ENCODE results near the gene BEND7.
"Not testable (repeated sequence)": the region's sequence is repeated elsewhere in the genome, so short reads cannot be mapped to it uniquely, and the experiment has no call there.

Gene BEND7

DNA sequence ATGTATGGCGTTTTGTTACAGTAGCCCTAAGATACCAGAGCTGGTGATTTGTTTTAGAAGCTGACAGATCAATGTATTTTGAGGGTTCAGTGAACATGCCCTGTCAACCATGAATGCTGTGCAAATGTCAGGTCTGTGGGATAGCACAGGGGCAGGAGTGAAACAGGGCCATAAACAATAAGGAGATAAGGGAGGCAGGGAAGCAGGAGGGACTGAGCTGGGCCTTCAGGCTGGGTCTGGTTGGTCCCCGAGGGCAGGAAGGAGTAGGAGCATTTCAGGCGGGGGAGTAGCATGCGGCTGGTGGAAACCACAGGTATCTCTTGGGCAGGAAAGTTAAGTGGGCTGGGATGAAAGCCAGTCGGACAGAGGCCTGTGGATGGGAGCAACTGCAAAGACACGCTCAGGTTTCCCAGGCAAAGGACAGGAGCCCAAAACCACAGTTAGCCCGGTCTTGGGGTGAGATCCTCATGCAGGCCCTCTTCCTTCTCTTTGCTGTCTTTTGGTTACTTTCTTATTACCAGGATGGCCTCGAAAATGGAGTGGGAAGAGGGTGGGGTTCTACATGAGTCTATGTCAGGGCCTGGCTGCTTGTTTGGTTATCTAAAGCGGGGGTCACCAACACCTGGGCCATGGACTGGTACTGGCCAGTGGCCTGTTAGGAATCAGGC lies 111.2 kb downstream of the BEND7 start:
- Histone ChIP-seq H3K9me3 (0 out of 2 replicates have a peak, but pooled peaks cover 3% of the 10 kb centered on the region), H3K4me3 (no peak overlapping the region), H3K4me1 (no peaks in the 10 kb centered on the region), H3K36me3 (replicated peaks) (no peaks in the 10 kb centered on the region), H3K27me3 (ENCODE audit: low read depth) (no peaks in the 10 kb centered on the region)
- DNase-seq (ENCODE audit: low spot score in 2 of 2), result no peak
- in situ Hi-C loops (cut with MboI; ENCODE audit: low sequenced_read_pairs), result no loop called here

DNA sequence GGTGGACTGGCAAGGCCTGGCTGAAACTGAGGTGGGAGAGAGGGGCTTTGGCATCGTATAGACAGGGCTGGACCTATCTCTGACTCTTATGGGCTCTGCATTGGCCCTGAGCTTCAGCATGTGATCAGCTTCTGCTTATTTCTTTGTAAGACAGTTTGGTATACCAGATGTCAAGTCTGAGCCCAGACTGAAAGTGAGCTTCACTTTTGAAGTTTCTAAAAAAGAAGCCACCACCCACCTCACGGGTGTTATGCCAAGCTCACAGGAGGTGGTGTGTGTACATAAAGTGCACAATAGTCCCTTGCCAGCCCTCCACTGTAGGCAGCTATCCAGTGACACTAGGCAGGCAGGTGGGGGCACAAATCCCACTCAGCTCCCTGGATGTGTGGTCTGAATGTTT lies 112.1 kb downstream of the BEND7 start:
- Histone ChIP-seq H3K4me1 (no peaks in the 10 kb centered on the region), H3K4me3 (no peak overlapping the region), H3K9me3 (0 out of 2 replicates have a peak, but pooled peaks cover 3% of the 10 kb centered on the region), H3K27me3 (ENCODE audit: low read depth) (no peaks in the 10 kb centered on the region), H3K36me3 (replicated peaks) (no peaks in the 10 kb centered on the region)
- in situ Hi-C loops (cut with MboI; ENCODE audit: low sequenced_read_pairs), result no loop called here
- no peak for DNase-seq (ENCODE audit: low spot score in 2 of 2)

DNA sequence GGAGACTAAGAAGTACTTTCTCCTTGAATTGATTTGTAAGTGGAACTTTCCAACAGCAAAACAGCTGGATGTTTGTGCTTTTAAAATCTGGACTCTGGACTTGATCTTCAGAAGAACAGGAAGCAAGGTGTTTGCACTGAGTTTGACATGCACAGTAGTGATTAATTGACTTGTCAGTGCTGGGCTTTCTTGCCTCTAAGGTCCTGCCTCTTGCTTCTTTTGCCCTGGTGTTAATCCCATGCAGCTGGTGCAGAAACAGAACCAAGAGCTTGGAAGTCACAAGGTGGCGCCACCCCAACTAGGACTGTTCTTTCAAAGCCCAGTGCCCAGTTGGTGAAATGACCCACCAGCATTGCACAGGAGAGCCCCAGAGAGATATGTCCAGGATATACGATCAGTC lies 114.0 kb downstream of the BEND7 start:
- H3K9me3 ChIP-seq, result 0 out of 2 replicates have a peak, but pooled peaks cover 3% of the 10 kb centered on the region
- in situ Hi-C loops (cut with MboI; ENCODE audit: low sequenced_read_pairs), result no loop called here
- H3K4me1 ChIP-seq, result no peaks in the 10 kb centered on the region
- no peak overlapping the region for H3K4me3 ChIP-seq
- no peaks in the 10 kb centered on the region for H3K27me3 ChIP-seq (ENCODE audit: low read depth)
- DNase-seq (ENCODE audit: low spot score in 2 of 2), result peak in 1 of 2 experiments; percentile 43
- H3K36me3 ChIP-seq (replicated peaks), result no peaks in the 10 kb centered on the region

DNA sequence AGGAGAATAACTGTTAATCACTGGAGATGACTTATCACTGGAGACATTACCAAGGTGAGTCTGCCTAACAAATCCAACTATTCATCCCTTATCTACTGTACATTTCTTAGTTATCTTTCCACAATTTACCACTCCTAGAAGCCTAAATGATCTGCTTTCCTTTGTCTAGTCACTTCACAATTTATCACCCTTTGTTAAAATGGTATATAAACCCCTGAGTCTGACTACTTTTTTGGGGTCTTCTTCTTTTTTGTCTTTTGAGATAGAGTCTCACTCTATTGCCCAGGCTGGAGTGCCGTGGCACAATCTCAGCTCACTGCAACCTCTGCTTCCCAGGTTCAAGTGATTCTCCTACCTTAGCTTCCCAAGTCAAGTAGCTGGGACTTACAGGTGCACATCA lies 114.7 kb downstream of the BEND7 start:
- Histone ChIP-seq H3K36me3 (replicated peaks) (no peaks in the 10 kb centered on the region), H3K4me3 (no peak overlapping the region), H3K4me1 (no peaks in the 10 kb centered on the region), H3K27me3 (ENCODE audit: low read depth) (no peaks in the 10 kb centered on the region), H3K9me3 (0 out of 2 replicates have a peak, but pooled peaks cover 3% of the 10 kb centered on the region)
- in situ Hi-C loops (cut with MboI; ENCODE audit: low sequenced_read_pairs), result no loop called here
- DNase-seq (ENCODE audit: low spot score in 2 of 2), result no peak

DNA sequence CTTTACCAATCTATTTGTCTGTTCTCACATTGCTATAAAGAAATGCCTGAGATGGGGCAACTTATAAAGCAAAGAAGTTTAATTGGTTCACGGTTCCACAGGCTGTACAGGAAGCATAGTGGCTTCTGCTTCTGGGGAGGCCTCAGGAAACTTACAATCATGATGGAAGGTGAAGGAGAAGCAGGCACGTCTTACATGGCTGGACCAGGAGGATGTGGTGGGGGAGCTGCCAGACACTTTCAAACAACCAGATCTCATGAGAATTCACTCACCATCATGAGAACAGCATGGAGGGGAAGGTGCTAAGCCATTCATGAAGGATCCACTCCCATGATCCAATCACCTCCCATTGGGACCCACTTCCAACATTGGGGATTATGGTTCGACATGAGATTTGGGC lies 115.9 kb downstream of the BEND7 start:
- Histone ChIP-seq H3K27me3 (ENCODE audit: low read depth) (no peaks in the 10 kb centered on the region), H3K4me3 (no peak overlapping the region), H3K9me3 (0 out of 2 replicates have a peak, but pooled peaks cover 3% of the 10 kb centered on the region), H3K36me3 (replicated peaks) (no peaks in the 10 kb centered on the region), H3K4me1 (no peaks in the 10 kb centered on the region)
- in situ Hi-C loops (cut with MboI; ENCODE audit: low sequenced_read_pairs), result no loop called here
- DNase-seq (ENCODE audit: low spot score in 2 of 2), result no peak

DNA sequence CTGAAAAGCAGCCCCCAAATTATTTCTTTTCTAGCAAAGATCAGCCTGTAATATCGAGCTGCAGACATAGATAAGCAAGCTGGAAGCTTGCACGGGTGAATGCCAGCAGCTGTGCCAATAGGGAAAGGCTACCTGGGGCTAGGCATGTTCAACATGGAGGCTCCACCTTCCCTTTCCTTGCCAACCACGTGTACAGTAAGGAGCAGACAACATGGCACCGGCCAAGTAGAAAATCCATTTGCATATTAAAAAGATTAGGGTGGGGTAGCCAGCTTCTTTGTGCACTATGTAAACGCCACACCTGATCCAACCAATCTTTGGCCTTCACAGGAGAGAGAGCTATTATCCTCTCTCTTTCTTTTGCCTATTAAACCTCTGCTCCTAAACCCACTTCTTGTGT lies 124.0 kb downstream of the BEND7 start:
- Histone ChIP-seq H3K36me3 (replicated peaks) (no peaks in the 10 kb centered on the region), H3K4me3 (no peak overlapping the region), H3K4me1 (peaks cover 14% of the 10 kb centered on the region), H3K9me3 (peaks cover 3% of the 10 kb centered on the region; the same call in 1 of the 2 replicates), H3K27me3 (ENCODE audit: low read depth) (no peaks in the 10 kb centered on the region)
- in situ Hi-C loops (cut with MboI; ENCODE audit: low sequenced_read_pairs), result no loop called here
- DNase-seq (ENCODE audit: low spot score in 2 of 2), result peak; percentile 73 to 90

DNA sequence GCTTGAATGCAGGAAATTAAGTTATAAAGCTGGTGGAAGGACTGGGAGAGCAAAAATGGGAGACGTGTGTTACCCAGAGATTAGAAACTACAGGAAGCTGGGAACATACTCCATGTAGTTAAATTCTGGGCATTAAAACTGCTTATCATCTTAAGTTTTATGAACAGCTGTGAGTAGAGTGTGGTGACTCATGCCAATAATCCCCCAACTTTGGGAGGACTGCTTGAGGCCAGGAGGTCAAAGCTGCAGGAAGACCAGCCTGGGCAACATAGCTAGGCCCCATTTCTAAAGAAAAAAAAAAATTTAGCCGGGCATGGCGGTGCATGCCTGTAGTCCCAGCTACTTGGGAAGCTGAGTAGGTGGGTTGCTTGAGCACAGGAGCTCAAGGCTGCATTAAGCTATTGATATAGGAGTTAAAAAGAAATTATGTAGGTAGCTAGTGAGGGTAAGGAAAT lies 124.5 kb downstream of the BEND7 start:
- no peak for DNase-seq (ENCODE audit: low spot score in 2 of 2)
- no peak overlapping the region for H3K4me3 ChIP-seq
- in situ Hi-C loops (cut with MboI; ENCODE audit: low sequenced_read_pairs), result no loop called here
- no peaks in the 10 kb centered on the region for H3K36me3 ChIP-seq (replicated peaks)
- H3K27me3 ChIP-seq (ENCODE audit: low read depth), result no peaks in the 10 kb centered on the region
- H3K4me1 ChIP-seq, result peaks cover 14% of the 10 kb centered on the region
- H3K9me3 ChIP-seq, result peaks cover 7% of the 10 kb centered on the region; the same call in 1 of the 2 replicates

DNA sequence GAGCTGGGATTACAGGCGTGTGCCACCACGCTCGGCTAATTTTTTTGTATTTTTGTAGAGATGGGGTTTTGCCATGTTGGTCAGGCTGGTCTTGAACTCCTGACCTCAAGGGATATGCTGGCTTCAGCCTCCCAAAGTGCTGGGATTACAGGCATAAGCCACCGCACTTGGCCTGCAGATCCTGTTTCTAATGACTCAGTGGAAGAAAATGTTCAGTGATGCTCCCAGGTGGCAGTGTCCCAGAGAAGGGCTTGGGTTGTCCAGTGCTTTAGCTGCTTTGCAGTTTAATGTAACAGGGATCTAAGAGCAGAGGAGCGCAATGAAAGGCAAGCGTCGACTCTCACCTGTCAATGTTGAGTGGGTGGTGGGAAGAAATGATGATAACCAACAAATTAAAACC lies 125.4 kb downstream of the BEND7 start:
- H3K36me3 ChIP-seq (replicated peaks); H3K4me3 ChIP-seq; H3K27me3 ChIP-seq (ENCODE audit: low read depth); DNase-seq (ENCODE audit: low spot score in 2 of 2); H3K9me3 ChIP-seq; in situ Hi-C loops (cut with MboI; ENCODE audit: low sequenced_read_pairs): not testable (repeated sequence)
- peaks cover 14% of the 10 kb centered on the region for H3K4me1 ChIP-seq

DNA sequence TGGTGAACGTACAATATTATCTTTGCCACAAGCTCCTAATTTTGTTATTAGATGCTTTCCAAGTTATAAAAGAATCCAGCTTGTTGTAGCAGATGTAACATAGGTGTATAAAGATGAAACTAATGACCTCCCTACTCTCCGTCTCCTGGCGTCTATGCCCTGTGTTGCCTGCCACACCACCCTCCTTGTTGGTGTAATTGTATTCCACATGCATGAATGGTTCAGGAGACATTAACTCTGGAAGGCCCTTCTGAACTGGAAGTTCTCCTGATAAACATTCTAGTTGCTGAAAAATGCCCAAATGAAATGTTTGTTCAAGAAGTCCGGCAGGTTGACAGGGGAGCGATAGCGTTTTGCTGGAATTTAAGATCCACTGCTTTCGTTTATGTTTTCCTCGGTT lies 126.8 kb downstream of the BEND7 start:
- no peaks in the 10 kb centered on the region for H3K27me3 ChIP-seq (ENCODE audit: low read depth)
- H3K4me1 ChIP-seq, result peaks cover 14% of the 10 kb centered on the region
- in situ Hi-C loops (cut with MboI; ENCODE audit: low sequenced_read_pairs), result no loop called here
- H3K36me3 ChIP-seq (replicated peaks), result no peaks in the 10 kb centered on the region
- no peak for DNase-seq (ENCODE audit: low spot score in 2 of 2)
- peaks cover 7% of the 10 kb centered on the region; the same call in 1 of the 2 replicates for H3K9me3 ChIP-seq
- H3K4me3 ChIP-seq, result no peak overlapping the region

DNA sequence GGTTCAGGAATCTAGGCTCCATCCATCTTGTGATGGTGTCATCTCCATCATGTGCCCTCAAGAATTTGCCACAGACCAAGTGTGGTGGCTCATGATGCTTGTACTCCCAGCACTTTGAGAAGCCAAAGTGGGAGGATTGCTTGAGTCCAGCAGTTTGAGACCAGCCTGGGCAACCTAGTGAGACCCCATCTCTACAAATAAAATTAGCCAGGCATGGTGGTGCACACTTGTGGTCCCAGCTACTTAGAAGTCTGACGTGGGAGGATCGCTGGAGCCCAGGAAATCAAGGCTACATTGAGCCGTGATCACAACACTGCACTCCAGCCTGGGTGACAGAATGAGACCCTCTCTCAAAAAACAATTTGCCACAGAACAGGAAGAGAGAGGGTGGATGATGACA lies 127.7 kb downstream of the BEND7 start:
- DNase-seq (ENCODE audit: low spot score in 2 of 2), result no peak
- Histone ChIP-seq H3K27me3 (ENCODE audit: low read depth) (no peaks in the 10 kb centered on the region), H3K4me1 (peaks cover 14% of the 10 kb centered on the region), H3K36me3 (replicated peaks) (no peaks in the 10 kb centered on the region), H3K9me3 (peaks cover 6% of the 10 kb centered on the region; the same call in 1 of the 2 replicates), H3K4me3 (no peak overlapping the region)
- in situ Hi-C loops (cut with MboI; ENCODE audit: low sequenced_read_pairs), result no loop called here

DNA sequence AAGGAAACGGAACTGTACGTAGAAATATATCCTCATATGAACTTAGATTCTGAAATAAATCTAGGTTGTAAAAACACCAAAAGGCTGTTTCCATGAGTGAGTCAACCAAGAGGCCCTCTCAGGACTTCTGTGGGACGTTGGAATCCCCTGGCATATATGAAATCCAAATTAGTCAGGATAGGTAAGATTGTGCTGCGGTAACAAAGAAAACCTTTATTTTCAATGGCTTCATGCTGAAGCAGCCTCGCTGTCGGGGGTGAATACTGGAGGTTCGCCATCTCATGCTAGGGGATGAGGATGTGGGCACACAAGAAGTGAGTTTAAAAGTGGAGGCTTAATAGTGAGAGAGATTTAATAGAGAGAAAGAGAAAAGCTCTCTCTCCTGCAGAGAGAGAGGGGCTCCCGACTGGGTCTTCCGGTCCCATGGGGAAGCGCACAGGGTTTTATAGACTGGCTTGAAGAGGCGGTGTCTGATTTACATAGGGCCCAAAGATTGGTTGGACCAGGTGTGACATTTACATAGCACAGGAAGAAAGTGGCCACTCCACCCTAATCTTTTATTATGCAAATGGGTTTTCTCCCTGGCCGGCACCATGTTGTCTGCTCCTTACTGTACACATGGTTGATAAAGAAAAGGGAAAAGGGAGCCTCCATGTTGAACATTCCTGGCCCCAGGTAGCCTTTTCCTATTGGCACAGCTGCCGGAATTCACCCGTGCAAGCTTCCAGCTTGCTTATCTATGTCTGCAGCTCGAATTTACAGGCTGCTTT lies 128.4 kb downstream of the BEND7 start:
- no peak overlapping the region for H3K4me3 ChIP-seq
- peaks cover 5% of the 10 kb centered on the region; the same call in 1 of the 2 replicates for H3K9me3 ChIP-seq
- DNase-seq (ENCODE audit: low spot score in 2 of 2), result peak; percentile 22 to 29
- peaks cover 17% of the 10 kb centered on the region for H3K4me1 ChIP-seq
- H3K27me3 ChIP-seq (ENCODE audit: low read depth), result no peaks in the 10 kb centered on the region
- in situ Hi-C loops (cut with MboI; ENCODE audit: low sequenced_read_pairs), result no loop called here
- H3K36me3 ChIP-seq (replicated peaks), result no peaks in the 10 kb centered on the region

DNA sequence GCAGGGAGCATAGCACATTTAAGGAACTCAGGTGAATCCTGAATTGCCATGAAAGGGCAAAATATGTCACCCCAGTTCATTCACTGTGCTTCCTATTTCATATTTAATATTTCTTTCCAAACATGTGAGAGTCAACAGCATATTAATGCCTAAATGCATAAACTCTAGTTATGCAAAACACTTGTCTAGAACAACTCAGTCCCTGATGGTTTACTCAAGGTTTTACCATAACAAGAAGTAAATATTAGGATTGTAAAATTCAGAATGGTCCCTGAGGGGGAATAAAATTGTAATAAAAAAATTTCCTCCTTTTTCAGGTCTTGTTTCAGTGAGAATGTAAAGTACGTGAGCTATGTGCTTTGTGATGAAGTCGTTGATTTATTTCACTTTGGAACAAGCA lies 129.1 kb downstream of the BEND7 start:
- in situ Hi-C loops (cut with MboI; ENCODE audit: low sequenced_read_pairs), result no loop called here
- H3K9me3 ChIP-seq, result peaks cover 5% of the 10 kb centered on the region; the same call in 1 of the 2 replicates
- no peak overlapping the region for H3K4me3 ChIP-seq

DNA sequence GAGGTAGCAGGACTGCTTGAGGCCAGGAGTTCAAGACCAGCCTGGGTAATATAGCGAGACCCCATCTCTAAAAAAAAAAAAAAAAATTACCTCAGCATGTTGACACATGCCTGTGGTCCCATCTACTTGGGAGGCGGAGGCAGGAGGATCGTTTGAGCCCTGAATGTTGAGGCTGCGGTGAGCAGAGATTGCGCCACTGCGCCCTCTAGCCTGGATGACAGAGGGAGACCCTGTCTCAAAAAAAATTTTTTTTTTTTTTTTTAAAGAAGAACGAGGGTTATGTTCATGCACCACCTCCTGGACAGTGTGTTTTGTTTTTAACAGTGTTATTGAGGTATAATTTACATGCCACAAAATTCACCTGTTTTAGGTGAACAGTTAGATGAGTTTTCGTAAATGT lies 129.6 kb downstream of the BEND7 start:
- Histone ChIP-seq H3K27me3 (ENCODE audit: low read depth) (no peaks in the 10 kb centered on the region), H3K36me3 (replicated peaks) (no peaks in the 10 kb centered on the region), H3K4me3 (no peak overlapping the region), H3K9me3 (peaks cover 5% of the 10 kb centered on the region; the same call in 1 of the 2 replicates), H3K4me1 (peaks cover 7% of the 10 kb centered on the region)
- in situ Hi-C loops (cut with MboI; ENCODE audit: low sequenced_read_pairs), result no loop called here
- DNase-seq (ENCODE audit: low spot score in 2 of 2), result no peak

More for the DNA sequence above, 129.1 kb downstream of the BEND7 start:
- H3K36me3 ChIP-seq (replicated peaks), result no peaks in the 10 kb centered on the region
- no peaks in the 10 kb centered on the region for H3K27me3 ChIP-seq (ENCODE audit: low read depth)
- DNase-seq (ENCODE audit: low spot score in 2 of 2), result no peak
- H3K4me1 ChIP-seq, result peaks cover 12% of the 10 kb centered on the region

DNA sequence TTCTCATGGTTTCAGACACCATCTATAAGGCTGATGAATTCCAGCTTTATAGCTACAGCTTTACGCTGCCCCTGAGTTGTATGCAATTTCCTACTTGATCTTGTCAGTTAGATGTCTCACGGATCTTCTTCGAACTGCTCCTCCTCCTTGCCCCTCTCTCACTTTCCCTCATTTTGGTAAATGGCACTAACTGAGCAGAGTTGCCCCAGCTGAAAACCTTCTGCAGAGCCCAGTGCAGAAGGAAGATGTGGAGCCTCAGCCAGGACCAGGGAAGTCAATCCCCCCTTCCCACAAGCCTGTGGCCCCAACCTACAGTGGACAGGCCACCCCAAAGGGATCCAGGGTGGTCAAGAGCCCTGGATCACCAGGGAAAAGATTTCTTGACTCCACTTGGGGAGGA lies 131.8 kb downstream of the BEND7 start:
- in situ Hi-C loops (cut with MboI; ENCODE audit: low sequenced_read_pairs), result no loop called here
- no peak overlapping the region for H3K4me3 ChIP-seq
- H3K27me3 ChIP-seq (ENCODE audit: low read depth), result no peaks in the 10 kb centered on the region
- peaks cover 5% of the 10 kb centered on the region for H3K4me1 ChIP-seq
- peaks cover 5% of the 10 kb centered on the region; the same call in 1 of the 2 replicates for H3K9me3 ChIP-seq
- DNase-seq (ENCODE audit: low spot score in 2 of 2), result no peak
- no peaks in the 10 kb centered on the region for H3K36me3 ChIP-seq (replicated peaks)

Data from HAP-1 (cell line).